Trophoblast cell (in vitro differentiated cells and primary cell): ENCODE data around the gene MYH7.

Source experiments
- DNase-seq, 2 donors: peaks; one replicate each; pipeline ENCODE4 v3.0.0-alpha.2; 2016
- H2AFZ ChIP-seq: 2 replicates; pipeline ENCODE4 v1.6.1; 2013; ENCODE audit warnings: low read length, moderate library complexity, mild to moderate bottlenecking; ENCODE audit not compliant: insufficient read depth, poor library complexity
- H2AK5ac ChIP-seq: 2 replicates; pipeline ENCODE4 v1.6.1; 2013; ENCODE audit warnings: mild to moderate bottlenecking, low read length
- H2BK120ac ChIP-seq: 2 replicates; pipeline ENCODE4 v1.6.1; 2013; ENCODE audit warnings: low read length, mild to moderate bottlenecking, moderate library complexity; ENCODE audit not compliant: insufficient read depth, poor library complexity
- H2BK12ac ChIP-seq: 2 replicates; pipeline ENCODE4 v1.6.1; 2013; ENCODE audit warnings: mild to moderate bottlenecking, low read length, moderate library complexity
- H2BK5ac ChIP-seq: 2 replicates; pipeline ENCODE4 v1.6.1; 2013; ENCODE audit warnings: low read length, low read depth, moderate library complexity, mild to moderate bottlenecking; ENCODE audit not compliant: poor library complexity
- H3K14ac ChIP-seq: 2 replicates; pipeline ENCODE4 v1.6.1; 2013; ENCODE audit warnings: mild to moderate bottlenecking, low read length
- H3K18ac ChIP-seq: 2 replicates; pipeline ENCODE4 v1.6.1; 2013; ENCODE audit warnings: mild to moderate bottlenecking, low read length
- H3K23ac ChIP-seq: 2 replicates; pipeline ENCODE4 v1.6.1; 2013; ENCODE audit warnings: low read length
- H3K27ac ChIP-seq: 2 replicates; pipeline ENCODE4 v1.5.1; 2013; ENCODE audit warnings: low read depth, mild to moderate bottlenecking, inconsistent platforms, low read length, moderate library complexity
- H3K27me3 ChIP-seq: 2 replicates; pipeline ENCODE4 v1.6.1; 2013; ENCODE audit warnings: inconsistent platforms, mild to moderate bottlenecking, low read length, moderate library complexity; ENCODE audit not compliant: insufficient read depth
- H3K36me3 ChIP-seq, 2 experiments: 1 replicate in 1 of 2; 2 replicates in 1 of 2; pipeline ENCODE4 v1.6.1; 2013; ENCODE audit warnings: low read length in 2 of 2, mild to moderate bottlenecking in 2 of 2, moderate library complexity in 1 of 2; ENCODE audit not compliant: insufficient read depth in 2 of 2, control insufficient read depth in 1 of 2
- H3K4ac ChIP-seq: 2 replicates; pipeline ENCODE4 v1.6.1; 2013; ENCODE audit warnings: low read depth, mild to moderate bottlenecking, low read length, moderate library complexity
- H3K4me1 ChIP-seq, 2 experiments: 1 replicate in 1 of 2; 2 replicates in 1 of 2; pipeline ENCODE4 v1.6.1; 2013; ENCODE audit warnings: low read length in 2 of 2, mild to moderate bottlenecking in 2 of 2, moderate library complexity in 1 of 2; ENCODE audit not compliant: insufficient read depth in 2 of 2, control insufficient read depth in 1 of 2
- H3K4me2 ChIP-seq: 2 replicates; pipeline ENCODE4 v1.6.1; 2013; ENCODE audit warnings: inconsistent platforms, mild to moderate bottlenecking, low read length, moderate library complexity
- H3K4me3 ChIP-seq: 2 replicates; pipeline ENCODE4 v1.5.1; 2013; ENCODE audit warnings: mild to moderate bottlenecking, low read depth, low read length, inconsistent platforms
- H3K79me1 ChIP-seq: one replicate; pipeline ENCODE4 v1.6.1; 2013; ENCODE audit warnings: low read length
- H3K79me2 ChIP-seq: 2 replicates; pipeline ENCODE4 v1.6.1; 2013; ENCODE audit warnings: low read length, mild to moderate bottlenecking; ENCODE audit not compliant: control insufficient read depth, insufficient read depth, poor library complexity
- H3K9ac ChIP-seq: 2 replicates; pipeline ENCODE4 v1.6.1; 2013; ENCODE audit warnings: mild to moderate bottlenecking, low read length
- H3K9me3 ChIP-seq: 2 replicates; pipeline ENCODE4 v1.6.1; 2013; ENCODE audit warnings: low read depth, mild to moderate bottlenecking, control low read depth, inconsistent platforms, low read length; ENCODE audit not compliant: insufficient read depth
- H4K12ac ChIP-seq: 2 replicates; pipeline ENCODE4 v1.6.1; 2013; ENCODE audit warnings: low read depth, mild to moderate bottlenecking, low read length, moderate library complexity
- H4K8ac ChIP-seq: 2 replicates; pipeline ENCODE4 v1.6.1; 2013; ENCODE audit warnings: low read depth, mild to moderate bottlenecking, low read length, moderate library complexity
- H4K91ac ChIP-seq: one replicate; pipeline ENCODE4 v1.6.1; 2013; ENCODE audit warnings: low read depth, mild to moderate bottlenecking, low read length, moderate library complexity
- WGBS: extraction: QIAGEN DNeasy Blood & Tissue Kit; methylation state at CpG from one replicate; pipeline ENCODE4 v1.1.7; 2013; ENCODE audit warnings: missing lambda C conversion rate; ENCODE audit not compliant: insufficient read length, insufficient coverage; ENCODE audit errors: extremely low coverage; 5-methylcytosine and 5-hydroxymethylcytosine counted together

Gene MYH7

GRCh38 chr14:23404331-23404900 lies 31.0 kb downstream of the MYH7 start:
- Histone ChIP-seq H3K4me3 (no peak overlapping the region), H3K27me3 (no peaks in the 10 kb centered on the region), H3K79me1 (no peaks in the 10 kb centered on the region), H4K91ac (no peak overlapping the region), H3K14ac (no peak overlapping the region), H4K8ac (no peak overlapping the region), H2BK120ac (no peak overlapping the region), H3K9me3 (peaks cover 2% of the 10 kb centered on the region), H2BK12ac (no peak overlapping the region), H3K4ac (no peak overlapping the region), H4K12ac (no peak overlapping the region), H3K4me1 (no peaks in the 10 kb centered on the region), H3K9ac (no peak overlapping the region), H2AK5ac (no peak overlapping the region), H2AFZ (no peak overlapping the region), H3K36me3 (no peaks in the 10 kb centered on the region), H3K27ac (no peak overlapping the region), H2BK5ac (no peak overlapping the region), H3K18ac (no peak overlapping the region), H3K79me2 (no peaks in the 10 kb centered on the region), H3K4me2 (no peak overlapping the region), H3K23ac (no peak overlapping the region)
- no CpG with 5 or more reads among the region's 14 CpGs for WGBS
- no peak for DNase-seq

- H3K9ac ChIP-seq: no peak overlapping the region
- no peak overlapping the region for H2AK5ac ChIP-seq
- H3K79me2 ChIP-seq: no peaks in the 10 kb centered on the region
- H3K27ac ChIP-seq: no peak overlapping the region
- no peak overlapping the region for H3K14ac ChIP-seq
- no peak overlapping the region for H2AFZ ChIP-seq
- no peaks in the 10 kb centered on the region for H3K4me1 ChIP-seq
- no peak overlapping the region for H4K8ac ChIP-seq
- H3K4me2 ChIP-seq: no peak overlapping the region
- no peak overlapping the region for H3K18ac ChIP-seq
- H2BK5ac ChIP-seq: no peak overlapping the region
- no peaks in the 10 kb centered on the region for H3K27me3 ChIP-seq
- H3K9me3 ChIP-seq: peaks cover 2% of the 10 kb centered on the region
- H2BK120ac ChIP-seq: no peak overlapping the region
- no peak overlapping the region for H3K4ac ChIP-seq
- no peak overlapping the region for H3K23ac ChIP-seq
- WGBS: no CpG with 5 or more reads among the region's 4 CpGs
- DNase-seq: no peak
- H2BK12ac ChIP-seq: no peak overlapping the region
- no peak overlapping the region for H4K12ac ChIP-seq
- no peaks in the 10 kb centered on the region for H3K36me3 ChIP-seq
- H3K4me3 ChIP-seq: no peak overlapping the region
- no peaks in the 10 kb centered on the region for H3K79me1 ChIP-seq
- no peak overlapping the region for H4K91ac ChIP-seq
Observed at GRCh38 chr14:23403908-23404307, 31.6 kb downstream of the MYH7 start.

- Histone ChIP-seq H4K91ac (no peak overlapping the region), H4K12ac (no peak overlapping the region), H3K4me1 (no peaks in the 10 kb centered on the region), H3K9me3 (peaks cover 6% of the 10 kb centered on the region), H3K4me2 (no peak overlapping the region), H3K23ac (no peak overlapping the region), H3K18ac (no peak overlapping the region), H2BK5ac (no peak overlapping the region), H3K36me3 (no peaks in the 10 kb centered on the region), H2BK120ac (no peak overlapping the region), H2AFZ (no peak overlapping the region), H3K14ac (no peak overlapping the region), H2BK12ac (no peak overlapping the region), H3K4me3 (no peak overlapping the region), H3K4ac (no peak overlapping the region), H4K8ac (no peak overlapping the region), H3K79me1 (no peaks in the 10 kb centered on the region), H2AK5ac (no peak overlapping the region), H3K27me3 (no peaks in the 10 kb centered on the region), H3K27ac (no peak overlapping the region), H3K79me2 (no peaks in the 10 kb centered on the region), H3K9ac (no peak overlapping the region)
- DNase-seq: no peak
- WGBS: no CpG with 5 or more reads among the region's 7 CpGs
Observed at GRCh38 chr14:23403139-23403438, 32.4 kb downstream of the MYH7 start.

- Histone ChIP-seq H3K79me1 (no peaks in the 10 kb centered on the region), H2BK5ac (no peak overlapping the region), H3K14ac (no peak overlapping the region), H3K18ac (no peak overlapping the region), H3K4me3 (no peak overlapping the region), H3K9me3 (peaks cover 6% of the 10 kb centered on the region), H3K79me2 (no peaks in the 10 kb centered on the region), H4K8ac (no peak overlapping the region), H3K23ac (no peak overlapping the region), H2BK12ac (no peak overlapping the region), H3K27ac (no peak overlapping the region), H3K4ac (no peak overlapping the region), H4K12ac (no peak overlapping the region), H3K4me2 (no peak overlapping the region), H3K4me1 (no peaks in the 10 kb centered on the region), H3K36me3 (no peaks in the 10 kb centered on the region), H2AFZ (no peak overlapping the region), H4K91ac (no peak overlapping the region), H3K27me3 (no peaks in the 10 kb centered on the region), H3K9ac (no peak overlapping the region), H2AK5ac (no peak overlapping the region), H2BK120ac (no peak overlapping the region)
- DNase-seq: no peak
- no CpG with 5 or more reads among the region's 25 CpGs for WGBS
Observed at GRCh38 chr14:23402296-23403138, 32.9 kb downstream of the MYH7 start.
